Activated B cell treated with CpG ODN at 0.5 μM for 24 hours (primary cell): ENCODE measurements around the gene SREBF2. TPM values are rescaled to one million over a fixed set of nuclear protein-coding genes. Genes with fewer than 3 reads are reported as not detected.

Experiments
- ATAC-seq: fragments of 200-7000 bp; cut with Tn5 transposase; one replicate; pipeline ENCODE4 v1.10.0; 2021; ENCODE audit warnings: low read depth, mild to moderate bottlenecking, moderate library complexity
- CTCF ChIA-PET: fragments of 350-600 bp; sonication (Branson Sonifier 250); formaldehyde crosslinking; loops from one replicate; lab custom pipeline; 2021; ENCODE audit warnings: antibody characterized with exemption; lab: Charles Lee
- POLR2A ChIA-PET: fragments of 350-600 bp; sonication (Branson Sonifier 250); formaldehyde crosslinking; loops from one replicate; lab custom pipeline; 2021; ENCODE audit warnings: antibody characterized with exemption; lab: Charles Lee
- DNase-seq: peaks from one replicate; pipeline ENCODE4 v3.0.0; 2022
- H3K27ac Mint-ChIP-seq: one replicate; pipeline ENCODE4 v1.8.0; 2020; ENCODE audit warnings: mixed read lengths
- H3K27me3 Mint-ChIP-seq: one replicate; pipeline ENCODE4 v1.8.0; 2021; ENCODE audit warnings: mixed read lengths
- H3K36me3 Mint-ChIP-seq: one replicate; pipeline ENCODE4 v1.8.0; 2021; ENCODE audit warnings: low read depth, mixed read lengths
- H3K4me1 Mint-ChIP-seq: one replicate; pipeline ENCODE4 v1.8.0; 2021; ENCODE audit warnings: mixed read lengths
- H3K4me3 Mint-ChIP-seq: one replicate; pipeline ENCODE4 v1.8.0; 2020; ENCODE audit warnings: mild to moderate bottlenecking, mixed read lengths
- H3K9me3 Mint-ChIP-seq: one replicate; pipeline ENCODE4 v1.8.0; 2020; ENCODE audit warnings: mixed read lengths
- CTCF ChIP-seq: fragments of 200-600 bp; IDR thresholded peaks from one replicate; pipeline ENCODE4 v1.8.0; 2022; ENCODE audit warnings: antibody characterized with exemption, mild to moderate bottlenecking
- intact Hi-C: fragments of 100-400 bp; cut with micrococcal nuclease; formaldehyde crosslinking; loops from one replicate; pipeline ENCODE4 v1.15.1; 2024
- total RNA-seq: library from RNA; stranded (reverse); gene quantifications from 2 replicates; pipeline ENCODE4 v1.2.3, GENCODE V29; 2022

The SREBF2 gene
- 253 and 307 TPM in 2 replicates for total RNA-seq

GRCh38 chr22:41832553-41833368 lies at the start of gene SREBF2:
TSS of gene SREBF2 (plus strand) at chr22:41833105. CDS start at chr22:41833271, 166 bp downstream.
- Mint-ChIP-seq H3K36me3 (peaks cover 37% of the 10 kb centered on the region), H3K4me3 (peak within 1 kb of the TSS; percentile 98), H3K27ac (peak within 1 kb of the TSS; percentile 99), H3K9me3 (no peaks in the 10 kb centered on the region), H3K4me1 (peaks cover 62% of the 10 kb centered on the region), H3K27me3 (no peaks in the 10 kb centered on the region)
- CTCF ChIA-PET: interaction anchor here (0.8 to 2.7 kb wide), 8 partner anchors 9 to 136 kb away, joined by 3 to 14 read pairs (median 4); partner anchors contain the start of genes CCDC134 and TNFRSF13C
- POLR2A ChIA-PET: interaction anchor here (0.6 to 11.0 kb wide), 43 partner anchors 7 to 782 kb away, joined by 3 to 221 read pairs (median 6); partner anchors contain the start of genes CCDC134, CENPM, DESI1 and MEI1
- TF ChIP-seq CTCF: no peak
- intact Hi-C loops: loop anchor here (1.0 to 2.0 kb wide), 8 partner anchors 8 to 258 kb away; partner anchors contain the start of genes NDUFA6 and SMDT1
- DNase-seq (peak; percentile 96), ATAC-seq (peak; percentile 85)

- ChIA-PET POLR2A (interaction anchor here (0.5 to 3.5 kb wide), 2 partner anchors 13 to 50 kb away, joined by 3 to 17 read pairs; partner anchors contain the start of gene CCDC134), CTCF (interaction anchor here (1.4 kb wide), 1 partner anchor 90 kb away, joined by 3 read pairs; no protein-coding TSS in a partner anchor)
- H3K27me3 Mint-ChIP-seq: no peaks in the 10 kb centered on the region
- no peak for ATAC-seq
- no peak for TF ChIP-seq CTCF
- DNase-seq: no peak
- no peak overlapping the region for H3K4me3 Mint-ChIP-seq
- H3K36me3 Mint-ChIP-seq: peaks cover 53% of the 10 kb centered on the region
- H3K9me3 Mint-ChIP-seq: no peaks in the 10 kb centered on the region
- intact Hi-C loops: no loop called here
- peaks cover 15% of the 10 kb centered on the region for H3K4me1 Mint-ChIP-seq
- H3K27ac Mint-ChIP-seq: no peak overlapping the region
These were observed 45.6 kb upstream of the SREBF2 start for GRCh38 chr22:41787331-41787730.

- intact Hi-C loops: loop anchor here (10.0 kb wide), 1 partner anchor 61 kb away; no protein-coding TSS in a partner anchor
- ChIA-PET POLR2A (no interaction called here), CTCF (no interaction called here)
- ATAC-seq: no peak
- Mint-ChIP-seq H3K9me3 (no peaks in the 10 kb centered on the region), H3K27me3 (no peaks in the 10 kb centered on the region), H3K36me3 (peaks cover 55% of the 10 kb centered on the region), H3K4me3 (no peak overlapping the region), H3K27ac (no peak overlapping the region), H3K4me1 (peaks cover 3% of the 10 kb centered on the region)
- no peak for DNase-seq
- TF ChIP-seq CTCF: no peak
These were observed 39.0 kb upstream of the SREBF2 start for GRCh38 chr22:41793871-41794270.

- Mint-ChIP-seq H3K36me3 (peaks cover 24% of the 10 kb centered on the region), H3K9me3 (no peaks in the 10 kb centered on the region), H3K4me1 (peaks cover 31% of the 10 kb centered on the region), H3K4me3 (peak overlapping the region; percentile 98), H3K27ac (peak overlapping the region; percentile 97), H3K27me3 (no peaks in the 10 kb centered on the region)
- DNase-seq: no peak
- intact Hi-C loops: loop anchor here (10.0 kb wide), 1 partner anchor 56 kb away; no protein-coding TSS in a partner anchor
- ChIA-PET POLR2A (interaction anchor here (0.7 to 4.0 kb wide), 11 partner anchors 17 to 281 kb away, joined by 3 to 175 read pairs (median 19); partner anchors contain the start of genes MEI1, SMDT1 and SREBF2), CTCF (interaction anchor here (1.7 to 3.0 kb wide), 2 partner anchors 101 kb away, joined by 7 to 32 read pairs; partner anchors contain the start of gene MEI1)
- no peak for ATAC-seq
- no peak for TF ChIP-seq CTCF
These were observed 34.2 kb upstream of the SREBF2 start for GRCh38 chr22:41798736-41799135.
